Liver (tissue), 9 donors: ENCODE data around the gene FANCL. TPM values are rescaled to one million over a fixed set of nuclear protein-coding genes. Genes with fewer than 3 reads are reported as not detected.

ENCODE experiments used
- DNase-seq: peaks from one replicate; pipeline ENCODE4 v3.0.0-alpha.2; 2017; ENCODE audit warnings: low spot score
- H3K27ac ChIP-seq, 2 donors: one replicate each; pipeline ENCODE4 v1.7.0; 2013; ENCODE audit warnings: inconsistent platforms in 2 of 2, low read length in 2 of 2, control low read depth in 1 of 2, low read depth in 1 of 2, mild to moderate bottlenecking in 1 of 2
- H3K27me3 ChIP-seq, 4 donors: one replicate each; pipeline versions ENCODE4 v1.6.1 to v1.7.0; 2013; ENCODE audit warnings: low read length in 3 of 4, inconsistent platforms in 1 of 4, mild to moderate bottlenecking in 1 of 4, moderate library complexity in 1 of 4; ENCODE audit not compliant: control insufficient read depth in 4 of 4, insufficient read depth in 4 of 4
- H3K36me3 ChIP-seq, 4 donors: one replicate each; pipeline versions ENCODE4 v1.6.1 to v1.7.0; 2013; ENCODE audit warnings: low read length in 3 of 4, mild to moderate bottlenecking in 3 of 4, low read depth in 1 of 4, moderate library complexity in 1 of 4; ENCODE audit not compliant: control insufficient read depth in 4 of 4, insufficient read depth in 3 of 4
- H3K4me1 ChIP-seq, 4 donors: one replicate each; pipeline versions ENCODE4 v1.6.1 to v1.7.0; 2013; ENCODE audit warnings: low read length in 3 of 4, mild to moderate bottlenecking in 3 of 4, moderate library complexity in 1 of 4; ENCODE audit not compliant: control insufficient read depth in 4 of 4, insufficient read depth in 4 of 4
- H3K4me3 ChIP-seq, 3 donors: one replicate each; pipeline versions ENCODE4 v1.6.1 to v1.7.0; 2013; ENCODE audit warnings: low read length in 3 of 3, control low read depth in 1 of 3, low read depth in 1 of 3, mild to moderate bottlenecking in 1 of 3
- H3K9ac ChIP-seq, 2 donors: one replicate each; pipeline ENCODE4 v1.7.0; 2013; ENCODE audit warnings: low read length in 2 of 2, mild to moderate bottlenecking in 2 of 2, moderate library complexity in 2 of 2, control low read depth in 1 of 2, low read depth in 1 of 2
- H3K9me3 ChIP-seq, 4 donors: one replicate each; pipeline versions ENCODE4 v1.6.1 to v1.7.0; 2013; ENCODE audit warnings: low read length in 3 of 4; ENCODE audit not compliant: control insufficient read depth in 4 of 4
- EGR1 ChIP-seq, 2 donors: IDR thresholded peaks; 2 replicates each; pipeline ENCODE4 v1.6.1; 2016 to 2018; ENCODE audit warnings: antibody characterized with exemption in 2 of 2, low read depth in 2 of 2
- FOXA1 ChIP-seq: IDR thresholded peaks from 2 replicates; pipeline ENCODE4 v1.6.1; 2016; ENCODE audit warnings: antibody characterized with exemption
- FOXA2 ChIP-seq: IDR thresholded peaks from 2 replicates; pipeline ENCODE4 v1.6.1; 2016; ENCODE audit warnings: antibody characterized with exemption
- GABPA ChIP-seq, 2 donors: IDR thresholded peaks in 1 of 2; conservative IDR thresholded peaks in 1 of 2; 2 replicates each; pipeline ENCODE4 v1.6.1; 2016; ENCODE audit warnings: antibody characterized with exemption in 2 of 2, mild to moderate bottlenecking in 1 of 2, moderate library complexity in 1 of 2
- HNF4A ChIP-seq, 2 donors: conservative IDR thresholded peaks; 2 replicates each; pipeline ENCODE4 v1.6.1; 2016; ENCODE audit warnings: antibody characterized with exemption in 2 of 2, mild to moderate bottlenecking in 2 of 2
- HNF4G ChIP-seq: IDR thresholded peaks from 2 replicates; pipeline ENCODE4 v1.6.1; 2016; ENCODE audit warnings: antibody characterized with exemption
- JUND ChIP-seq, 2 donors: IDR thresholded peaks; 2 replicates each; pipeline ENCODE4 v1.6.1; 2016; ENCODE audit warnings: antibody characterized with exemption in 2 of 2
- NR2F2 ChIP-seq: IDR thresholded peaks from 2 replicates; pipeline ENCODE4 v1.6.1; 2016; ENCODE audit warnings: antibody characterized with exemption
- RAD21 ChIP-seq, 2 donors: IDR thresholded peaks; 2 replicates each; pipeline ENCODE4 v1.6.1; 2016; ENCODE audit warnings: antibody characterized with exemption in 2 of 2, mild to moderate bottlenecking in 2 of 2
- RXRA ChIP-seq, 2 donors: IDR thresholded peaks; 2 replicates each; pipeline ENCODE4 v1.6.1; 2017 to 2018; ENCODE audit warnings: antibody characterized with exemption in 2 of 2, mild to moderate bottlenecking in 1 of 2
- SP1 ChIP-seq: IDR thresholded peaks from 2 replicates; pipeline ENCODE4 v1.6.1; 2018; ENCODE audit warnings: antibody characterized with exemption, mild to moderate bottlenecking
- TAF1 ChIP-seq: conservative IDR thresholded peaks from 2 replicates; pipeline ENCODE4 v1.6.1; 2016; ENCODE audit warnings: antibody characterized with exemption, mild to moderate bottlenecking
- YY1 ChIP-seq: IDR thresholded peaks from 2 replicates; pipeline ENCODE4 v1.6.1; 2016; ENCODE audit warnings: antibody characterized with exemption, mild to moderate bottlenecking
- whole genome bisulfite sequencing: extraction: QIAGEN DNeasy Blood & Tissue Kit; methylation state at CpG from one replicate; pipeline ENCODE4 v1.1.7; 2013; 5-methylcytosine and 5-hydroxymethylcytosine counted together
- polyA plus RNA-seq, 2 donors: library from polyadenylated mRNA; stranded (reverse) in 1 of 2; unstranded in 1 of 2; fragments of 200-250 nt in 1 of 2; fragments of >200 nt in 1 of 2; fragmentation: Nextera tagmentation in 1 of 2; extraction: Ambion mirVana in 1 of 2; gene quantifications; one replicate each; pipeline versions ENCODE4 v1.2.1 to v1.2.3, GENCODE V29; 2013 to 2015
- total RNA-seq, 2 donors: library from RNA; depleted of rRNA; stranded (reverse); fragments of >200 nt; gene quantifications; one replicate each; pipeline ENCODE4 v1.2.3, GENCODE V29; 2014
- TF ChIP-seq, protein P1 (sequence below): IDR thresholded peaks from 2 replicates; pipeline ENCODE4 v1.6.1; 2016; ENCODE audit warnings: antibody characterized with exemption
- TF ChIP-seq, protein P2 (sequence below): IDR thresholded peaks from 2 replicates; pipeline ENCODE4 v1.6.1; 2016; ENCODE audit warnings: antibody characterized with exemption
- TF ChIP-seq, protein P3 (sequence below): IDR thresholded peaks from 2 replicates; pipeline ENCODE4 v1.6.1; 2016; ENCODE audit warnings: antibody characterized with exemption
- TF ChIP-seq, protein P4 (sequence below): IDR thresholded peaks from 2 replicates; pipeline ENCODE4 v1.6.1; 2016; ENCODE audit warnings: antibody characterized with exemption, mild to moderate bottlenecking
- TF ChIP-seq, protein P5 (sequence below): fragments of 150-350 bp; IDR thresholded peaks from 2 replicates; pipeline ENCODE4 v1.5.1; 2017; ENCODE audit warnings: improper control_type of control experiment, low read depth, low read length; ENCODE audit not compliant: missing input control
- donor health status: healthy.
- donor health status: healthy.
- donor health status: healthy.
- donor health status: healthy.
- donor health status: healthy.

The FANCL gene
- total and polyA plus RNA-seq, 4 donors: 4.2 to 26.1 (median 16.4) TPM

DNA sequence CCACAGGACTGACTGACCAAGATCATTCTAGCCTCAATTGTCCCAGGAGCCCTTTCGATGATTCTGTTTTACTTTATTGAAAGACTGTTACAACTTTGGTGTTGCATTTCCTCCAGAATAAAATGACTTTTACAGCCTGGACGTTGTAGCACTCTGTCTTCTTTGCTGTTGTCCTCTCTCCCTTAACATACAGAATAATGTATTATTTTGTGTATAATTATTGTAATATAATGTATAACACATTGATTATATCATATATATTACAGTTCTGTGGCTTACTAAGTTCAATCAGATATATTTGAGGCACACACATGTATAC lies 380 bp upstream of the FANCL start:
- H3K27ac ChIP-seq: peak overlapping the region; percentile 73 to 86
- H3K4me1 ChIP-seq: peaks cover 1 to 19% (median 7%) of the 10 kb centered on the region in 4 donors
- H3K36me3 ChIP-seq: no peaks in the 10 kb centered on the region
- peak overlapping the region; percentile 15 to 70 for H3K9ac ChIP-seq
- WGBS: 29% methylated on average over 2 of the region's 2 CpGs
- no peaks in the 10 kb centered on the region for H3K9me3 ChIP-seq
- TF ChIP-seq, protein P1, sequence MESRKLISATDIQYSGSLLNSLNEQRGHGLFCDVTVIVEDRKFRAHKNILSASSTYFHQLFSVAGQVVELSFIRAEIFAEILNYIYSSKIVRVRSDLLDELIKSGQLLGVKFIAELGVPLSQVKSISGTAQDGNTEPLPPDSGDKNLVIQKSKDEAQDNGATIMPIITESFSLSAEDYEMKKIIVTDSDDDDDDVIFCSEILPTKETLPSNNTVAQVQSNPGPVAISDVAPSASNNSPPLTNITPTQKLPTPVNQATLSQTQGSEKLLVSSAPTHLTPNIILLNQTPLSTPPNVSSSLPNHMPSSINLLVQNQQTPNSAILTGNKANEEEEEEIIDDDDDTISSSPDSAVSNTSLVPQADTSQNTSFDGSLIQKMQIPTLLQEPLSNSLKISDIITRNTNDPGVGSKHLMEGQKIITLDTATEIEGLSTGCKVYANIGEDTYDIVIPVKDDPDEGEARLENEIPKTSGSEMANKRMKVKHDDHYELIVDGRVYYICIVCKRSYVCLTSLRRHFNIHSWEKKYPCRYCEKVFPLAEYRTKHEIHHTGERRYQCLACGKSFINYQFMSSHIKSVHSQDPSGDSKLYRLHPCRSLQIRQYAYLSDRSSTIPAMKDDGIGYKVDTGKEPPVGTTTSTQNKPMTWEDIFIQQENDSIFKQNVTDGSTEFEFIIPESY: no peak
- TF ChIP-seq YY1: peak; percentile 20
- no peak for TF ChIP-seq FOXA1
- TF ChIP-seq EGR1 (IDR thresholded peaks at IDR 0.05; ENCODE audit: low read depth in 2 of 2): peak in 1 of 2 donors; percentile 0
- TF ChIP-seq JUND (IDR thresholded peaks at IDR 0.05): no peak
- no peak for TF ChIP-seq FOXA2
- no peak for TF ChIP-seq HNF4A (conservative IDR thresholded peaks at IDR 0.05)
- TF ChIP-seq TAF1: no peak
- TF ChIP-seq RXRA (IDR thresholded peaks at IDR 0.05): no peak
- TF ChIP-seq NR2F2: no peak
- peak overlapping the region; percentile 81 to 92 (median 85) for H3K4me3 ChIP-seq
- peaks cover 0 to 5% (median 0%) of the 10 kb centered on the region in 4 donors for H3K27me3 ChIP-seq
- DNase-seq: no peak

DNA sequence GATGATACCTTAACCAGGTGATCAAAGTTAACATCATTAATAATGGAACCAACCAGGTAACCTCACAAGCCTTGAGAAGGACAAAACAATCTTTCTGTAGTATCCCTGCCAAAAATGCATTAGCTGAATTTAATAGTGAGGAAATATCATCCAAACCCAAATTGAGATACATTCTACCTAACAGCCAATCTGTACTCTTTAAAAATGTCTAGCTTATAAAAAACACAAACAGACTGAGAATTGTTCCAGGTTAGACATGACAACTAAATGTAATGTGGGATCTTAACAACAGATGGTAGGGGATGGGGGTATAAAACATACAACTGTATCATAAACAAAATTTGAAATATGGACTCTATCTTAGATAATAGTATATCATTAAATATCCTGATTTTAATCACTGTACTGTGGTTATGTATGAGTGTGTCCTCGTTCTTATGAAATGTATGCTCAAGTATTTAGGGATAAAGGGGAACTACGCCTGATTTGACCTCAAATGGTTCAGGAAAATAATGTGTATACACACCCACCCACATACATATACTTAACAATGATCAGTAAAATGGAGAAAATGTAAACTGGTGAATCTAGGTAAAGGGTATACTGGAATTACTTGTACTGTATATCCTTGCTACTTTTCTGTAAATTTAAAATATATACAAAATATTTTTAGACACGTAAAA lies 1.7 kb downstream of the FANCL start:
- H3K9me3 ChIP-seq: no peaks in the 10 kb centered on the region
- peaks cover 1 to 22% (median 7%) of the 10 kb centered on the region in 4 donors for H3K4me1 ChIP-seq
- no peak overlapping the region for H3K4me3 ChIP-seq
- DNase-seq: no peak
- no peak overlapping the region for H3K27ac ChIP-seq
- WGBS: 86% methylated on average over 3 of the region's 3 CpGs
- H3K9ac ChIP-seq: no peak overlapping the region
- TF ChIP-seq EGR1 (IDR thresholded peaks at IDR 0.05; ENCODE audit: low read depth in 2 of 2) (no peak), JUND (IDR thresholded peaks at IDR 0.05) (no peak), FOXA2 (no peak), RXRA (IDR thresholded peaks at IDR 0.05) (no peak), HNF4G (no peak), HNF4A (conservative IDR thresholded peaks at IDR 0.05) (no peak), NR2F2 (no peak), SP1 (no peak), FOXA1 (no peak), YY1 (no peak), TAF1 (no peak), GABPA (IDR thresholded peaks at IDR 0.05 in 1 of 2, conservative IDR thresholded peaks at IDR 0.05 in 1 of 2) (no peak), RAD21 (IDR thresholded peaks at IDR 0.05) (no peak)
- TF ChIP-seq, protein P2, sequence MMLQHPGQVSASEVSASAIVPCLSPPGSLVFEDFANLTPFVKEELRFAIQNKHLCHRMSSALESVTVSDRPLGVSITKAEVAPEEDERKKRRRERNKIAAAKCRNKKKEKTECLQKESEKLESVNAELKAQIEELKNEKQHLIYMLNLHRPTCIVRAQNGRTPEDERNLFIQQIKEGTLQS: no peak
- TF ChIP-seq, protein P3, sequence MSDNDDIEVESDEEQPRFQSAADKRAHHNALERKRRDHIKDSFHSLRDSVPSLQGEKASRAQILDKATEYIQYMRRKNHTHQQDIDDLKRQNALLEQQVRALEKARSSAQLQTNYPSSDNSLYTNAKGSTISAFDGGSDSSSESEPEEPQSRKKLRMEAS: no peak
- TF ChIP-seq, protein P4, sequence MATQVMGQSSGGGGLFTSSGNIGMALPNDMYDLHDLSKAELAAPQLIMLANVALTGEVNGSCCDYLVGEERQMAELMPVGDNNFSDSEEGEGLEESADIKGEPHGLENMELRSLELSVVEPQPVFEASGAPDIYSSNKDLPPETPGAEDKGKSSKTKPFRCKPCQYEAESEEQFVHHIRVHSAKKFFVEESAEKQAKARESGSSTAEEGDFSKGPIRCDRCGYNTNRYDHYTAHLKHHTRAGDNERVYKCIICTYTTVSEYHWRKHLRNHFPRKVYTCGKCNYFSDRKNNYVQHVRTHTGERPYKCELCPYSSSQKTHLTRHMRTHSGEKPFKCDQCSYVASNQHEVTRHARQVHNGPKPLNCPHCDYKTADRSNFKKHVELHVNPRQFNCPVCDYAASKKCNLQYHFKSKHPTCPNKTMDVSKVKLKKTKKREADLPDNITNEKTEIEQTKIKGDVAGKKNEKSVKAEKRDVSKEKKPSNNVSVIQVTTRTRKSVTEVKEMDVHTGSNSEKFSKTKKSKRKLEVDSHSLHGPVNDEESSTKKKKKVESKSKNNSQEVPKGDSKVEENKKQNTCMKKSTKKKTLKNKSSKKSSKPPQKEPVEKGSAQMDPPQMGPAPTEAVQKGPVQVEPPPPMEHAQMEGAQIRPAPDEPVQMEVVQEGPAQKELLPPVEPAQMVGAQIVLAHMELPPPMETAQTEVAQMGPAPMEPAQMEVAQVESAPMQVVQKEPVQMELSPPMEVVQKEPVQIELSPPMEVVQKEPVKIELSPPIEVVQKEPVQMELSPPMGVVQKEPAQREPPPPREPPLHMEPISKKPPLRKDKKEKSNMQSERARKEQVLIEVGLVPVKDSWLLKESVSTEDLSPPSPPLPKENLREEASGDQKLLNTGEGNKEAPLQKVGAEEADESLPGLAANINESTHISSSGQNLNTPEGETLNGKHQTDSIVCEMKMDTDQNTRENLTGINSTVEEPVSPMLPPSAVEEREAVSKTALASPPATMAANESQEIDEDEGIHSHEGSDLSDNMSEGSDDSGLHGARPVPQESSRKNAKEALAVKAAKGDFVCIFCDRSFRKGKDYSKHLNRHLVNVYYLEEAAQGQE: no peak
- TF ChIP-seq, protein P1: no peak
- TF ChIP-seq, protein P5, sequence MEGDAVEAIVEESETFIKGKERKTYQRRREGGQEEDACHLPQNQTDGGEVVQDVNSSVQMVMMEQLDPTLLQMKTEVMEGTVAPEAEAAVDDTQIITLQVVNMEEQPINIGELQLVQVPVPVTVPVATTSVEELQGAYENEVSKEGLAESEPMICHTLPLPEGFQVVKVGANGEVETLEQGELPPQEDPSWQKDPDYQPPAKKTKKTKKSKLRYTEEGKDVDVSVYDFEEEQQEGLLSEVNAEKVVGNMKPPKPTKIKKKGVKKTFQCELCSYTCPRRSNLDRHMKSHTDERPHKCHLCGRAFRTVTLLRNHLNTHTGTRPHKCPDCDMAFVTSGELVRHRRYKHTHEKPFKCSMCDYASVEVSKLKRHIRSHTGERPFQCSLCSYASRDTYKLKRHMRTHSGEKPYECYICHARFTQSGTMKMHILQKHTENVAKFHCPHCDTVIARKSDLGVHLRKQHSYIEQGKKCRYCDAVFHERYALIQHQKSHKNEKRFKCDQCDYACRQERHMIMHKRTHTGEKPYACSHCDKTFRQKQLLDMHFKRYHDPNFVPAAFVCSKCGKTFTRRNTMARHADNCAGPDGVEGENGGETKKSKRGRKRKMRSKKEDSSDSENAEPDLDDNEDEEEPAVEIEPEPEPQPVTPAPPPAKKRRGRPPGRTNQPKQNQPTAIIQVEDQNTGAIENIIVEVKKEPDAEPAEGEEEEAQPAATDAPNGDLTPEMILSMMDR: no peak
- H3K27me3 ChIP-seq: no peaks in the 10 kb centered on the region
- no peaks in the 10 kb centered on the region for H3K36me3 ChIP-seq
